ENCODE data around the gene KDM1B.

GRCh38 chr6:18153311-18153703 is 1.9 kb upstream of the KDM1B start:
- TF ChIP-seq POLR2A (IDR thresholded peaks at IDR 0.05) (no peak), CTCF (IDR thresholded peaks at IDR 0.05) (no peak), EP300 (IDR thresholded peaks at IDR 0.05) (no peak)

Measured in gastroesophageal sphincter (tissue), 3 donors.